ENCODE results near the gene ICAM4. TPM values are rescaled to one million over a fixed set of nuclear protein-coding genes. Genes with fewer than 3 reads are reported as not detected.

The ICAM4 gene
- total and polyA plus RNA-seq, 2 of the 13 experiments (the other 11 are each of a cell fraction or from before 2014, with no cell fraction given) = 2.9 to 4.0 TPM

GRCh38 chr19:10251792-10252694 lies 34.7 kb upstream of the ICAM4 start, which contains the start of gene MRPL4 (continued):
- TF ChIP-seq ADNP (CRISPR knock-in tag; IDR thresholded peaks at IDR 0.05) = no peak
- no peak; the same call in 1 of the 2 replicates for TF ChIP-seq SIX4 (CRISPR knock-in tag; IDR thresholded peaks at IDR 0.05)
- peak; percentile 67 for TF ChIP-seq NR2F2 (IDR thresholded peaks at IDR 0.05; ENCODE audit: borderline replicate concordance, low read depth)
- TF ChIP-seq HINFP (CRISPR knock-in tag; IDR thresholded peaks at IDR 0.05; ENCODE audit: low read depth) = no peak
- TF ChIP-seq PAXIP1 (CRISPR knock-in tag; conservative IDR thresholded peaks at IDR 0.05) = no peak
- no peak for TF ChIP-seq TCF12 (IDR thresholded peaks at IDR 0.05)
- no peak for TF ChIP-seq TCF12 (CRISPR knock-in tag; IDR thresholded peaks at IDR 0.05)
- TF ChIP-seq MTF2 (CRISPR knock-in tag; IDR thresholded peaks at IDR 0.05; ENCODE audit: borderline replicate concordance) = peak; percentile 92; the same call in 1 of the 2 replicates
- TF ChIP-seq NKX3-1 (CRISPR knock-in tag; IDR thresholded peaks at IDR 0.05) = peak; percentile 62; the same call in 1 of the 2 replicates
- no peak; the same call in 1 of the 2 replicates for TF ChIP-seq NFIB (CRISPR knock-in tag; IDR thresholded peaks at IDR 0.05; ENCODE audit: borderline replicate concordance)
- TF ChIP-seq GLI4 (CRISPR knock-in tag; IDR thresholded peaks at IDR 0.05; ENCODE audit: borderline replicate concordance) = peak; percentile 95; the same call in 1 of the 2 replicates
- no peak for TF ChIP-seq HNRNPH1 (optimal IDR thresholded peaks at IDR 0.05; ENCODE audit: low read depth, low read length)
- no peak for TF ChIP-seq ZNF282 (IDR thresholded peaks at IDR 0.05; ENCODE audit: partially characterized antibody)
- TF ChIP-seq ZNF317 (CRISPR knock-in tag; IDR thresholded peaks at IDR 0.05) = no peak; the same call in 1 of the 2 replicates
- TF ChIP-seq ZNF329 (CRISPR knock-in tag; IDR thresholded peaks at IDR 0.05; ENCODE audit: low read depth) = peak; percentile 27; the same call in 1 of the 2 replicates
- no peak for TF ChIP-seq PRPF4 (IDR thresholded peaks at IDR 0.05; ENCODE audit: low read depth, low read length, poor library complexity, severe bottlenecking)
- peak; percentile 60 for TF ChIP-seq ZNF18 (CRISPR knock-in tag; IDR thresholded peaks at IDR 0.05; ENCODE audit: insufficient replicate concordance)
- peak; percentile 83 for TF ChIP-seq MED13 (CRISPR knock-in tag; IDR thresholded peaks at IDR 0.05)
- 0 out of 2 replicates have a peak, but pooled peaks have one; percentile 26 for TF ChIP-seq MAZ (IDR thresholded peaks at IDR 0.05; ENCODE audit: borderline replicate concordance, low read depth, low read length)
- TF ChIP-seq MAZ (CRISPR knock-in tag; IDR thresholded peaks at IDR 0.05; ENCODE audit: low read depth) = peak; percentile 89
- peak; percentile 87 for TF ChIP-seq ZNF431 (CRISPR knock-in tag; IDR thresholded peaks at IDR 0.05; ENCODE audit: borderline replicate concordance, low read depth)
- no peak for TF ChIP-seq ZNF124 (CRISPR knock-in tag; IDR thresholded peaks at IDR 0.05)
- 0 out of 2 replicates have a peak, but pooled peaks have one; percentile 66 for TF ChIP-seq ZNF766 (CRISPR knock-in tag; IDR thresholded peaks at IDR 0.05; ENCODE audit: borderline replicate concordance)
